K562 (cell line): ENCODE measurements around the gene CEBPE. TPM values are rescaled to one million over a fixed set of nuclear protein-coding genes. Genes with fewer than 3 reads are reported as not detected.
A peak's percentile ranks its signal among the peaks of the same experiment; 100 is the strongest.

Experiments
- CBX1 ChIP-seq: sonication (generic); IDR thresholded peaks from 2 replicates; pipeline ENCODE4 v1.6.1; 2016; ENCODE audit warnings: antibody characterized with exemption, low read depth, mild to moderate bottlenecking
- CBX8 ChIP-seq: fragments of 200-600 bp; sonication (generic); IDR thresholded peaks from 2 replicates; pipeline ENCODE4 v1.6.1; 2012; ENCODE audit warnings: borderline replicate concordance, mixed run types, low read depth, mild to moderate bottlenecking, moderate library complexity, mixed read lengths, low read length, control low read depth, inconsistent platforms; ENCODE audit not compliant: poor library complexity, severe bottlenecking; ENCODE audit errors: extremely low read depth
- FUS ChIP-seq: fragments of 200-400 bp; formaldehyde crosslinking; optimal IDR thresholded peaks from 2 replicates; pipeline ENCODE3; 2017; ENCODE audit warnings: low read depth, low read length
- HINFP ChIP-seq: fragments of 450-650 bp; conservative IDR thresholded peaks from 2 replicates; pipeline ENCODE4 v1.6.1; 2016; ENCODE audit warnings: missing genetic modification characterization, low read depth, mild to moderate bottlenecking, control low read depth, missing compliant biosample characterization
- MAX ChIP-seq: sonication (generic); formaldehyde crosslinking; IDR thresholded peaks from 2 replicates; pipeline ENCODE4 v1.9.0; 2022; ENCODE audit warnings: mild to moderate bottlenecking, missing genetic modification reagents
- RBM25 ChIP-seq: fragments of 200-400 bp; formaldehyde crosslinking; IDR thresholded peaks from 2 replicates; pipeline ENCODE4 v1.6.1; 2018; ENCODE audit warnings: low read length, low read depth, moderate library complexity; ENCODE audit not compliant: severe bottlenecking
- RNF2 ChIP-seq: sonication (generic); IDR thresholded peaks from 2 replicates; pipeline ENCODE4 v1.6.1; 2016
- SMARCB1 ChIP-seq: IDR thresholded peaks from 2 replicates; pipeline ENCODE4 v1.6.1; 2011; ENCODE audit warnings: improper control_type of control experiment, low read depth; ENCODE audit not compliant: insufficient read length
- TCF15 ChIP-seq: fragments of 250-450 bp; sonication (Bioruptor Pico); IDR thresholded peaks from 2 replicates; pipeline ENCODE4 v1.8.0; 2022; ENCODE audit warnings: moderate library complexity, mild to moderate bottlenecking, inconsistent platforms
- ZBTB11 ChIP-seq, 3 experiments: fragments of 200-800 bp in 1 of 3; fragments of 250-450 bp in 1 of 3; fragments of 450-650 bp in 1 of 3; sonication (Bioruptor Pico) in 1 of 3; sonication (Bioruptor generic) in 1 of 3; formaldehyde crosslinking in 1 of 3; IDR thresholded peaks; 2 replicates each; pipeline versions ENCODE4 v1.6.1 to v1.8.0; 2016 to 2022; ENCODE audit warnings: mild to moderate bottlenecking in 2 of 3, missing genetic modification characterization in 2 of 3, missing compliant biosample characterization in 1 of 3, moderate library complexity in 1 of 3
- ZBTB8A ChIP-seq: fragments of 450-650 bp; IDR thresholded peaks from 2 replicates; pipeline ENCODE4 v1.6.1; 2018; ENCODE audit warnings: mild to moderate bottlenecking, moderate library complexity; ENCODE audit not compliant: partially characterized antibody
- ZNF140 ChIP-seq: fragments of 250-450 bp; sonication (Bioruptor Pico); IDR thresholded peaks from 2 replicates; pipeline ENCODE4 v1.8.0; 2021; ENCODE audit warnings: moderate library complexity, mild to moderate bottlenecking, inconsistent platforms
- ZNF609 ChIP-seq: sonication (generic); formaldehyde crosslinking; IDR thresholded peaks from 2 replicates; pipeline ENCODE4 v1.8.1; 2023; ENCODE audit warnings: missing genetic modification reagents, mild to moderate bottlenecking, borderline replicate concordance
- polyA plus RNA-seq, 8 experiments: library from polyadenylated mRNA; depleted of rRNA in 4 of 8; stranded (reverse) in 5 of 8; unstranded in 3 of 8; fragments of >200 nt; fragmentation: Nextera tagmentation in 2 of 8; fragmentation: Illumina TruSeq in 1 of 8; extraction: Ambion mirVana in 2 of 8; extraction: Trizol in 1 of 8; gene quantifications; 2 replicates each; pipeline versions ENCODE4 v1.2.1 to v1.2.3, GENCODE V29; 2011 to 2014; ENCODE audit warnings: inconsistent platforms in 1 of 8, missing spikeins in 1 of 8
- total RNA-seq, 7 experiments: library from RNA; depleted of rRNA in 6 of 7; stranded (reverse); fragments of >200 nt in 6 of 7; fragmentation: Illumina TruSeq in 2 of 7; extraction: Trizol in 2 of 7; gene quantifications; 2 replicates each; pipeline versions ENCODE4 v1.2.1 to v1.2.3, GENCODE V29; 2011 to 2021; ENCODE audit warnings: low replicate concordance in 1 of 7

The CEBPE gene
- total and polyA plus RNA-seq, 9 of the 15 experiments (the other 6 are each of a cell fraction or from before 2014, with no cell fraction given) = 0.09 to 0.15 (median 0.13) TPM; not detected in 6

GRCh38 chr14:23120541-23121251, 1.6 kb upstream of the CEBPE start (continued):
- TF ChIP-seq ZBTB11 (CRISPR knock-in tag; IDR thresholded peaks at IDR 0.05) (peak in 1 of 3 experiments; percentile 66; a peak in 2 of 6 replicates), SMARCB1 (no peak), RBM25 (no peak), TCF15 (no peak), CBX8 (no peak), MAX (CRISPR knock-in tag) (no peak), RNF2 (no peak), CBX1 (no peak), HINFP (tag) (no peak), ZNF140 (CRISPR knock-in tag) (no peak), ZNF609 (CRISPR knock-in tag) (peak; percentile 74; the same call in 1 of the 2 replicates), FUS (no peak), ZBTB8A (no peak)
